ENCODE data around the gene IFNA14.
"Not testable (repeated sequence)": the region's sequence is repeated elsewhere in the genome, so short reads cannot be mapped to it uniquely, and the experiment has no call there.

IFNA14 gene

GRCh38 chr9:21213411-21214326, 26.1 kb downstream of the IFNA14 start:
- DNase-seq: peak; percentile 5

GRCh38 chr9:21212160-21212559, 27.6 kb downstream of the IFNA14 start:
- DNase-seq: not testable (repeated sequence)

- DNase-seq: not testable (repeated sequence)
Measured at GRCh38 chr9:21210782-21211181, 29.0 kb downstream of the IFNA14 start.

GRCh38 chr9:21210311-21210710, 29.5 kb downstream of the IFNA14 start:
- no peak for DNase-seq

GRCh38 chr9:21207043-21207442, 32.8 kb downstream of the IFNA14 start, which contains the start of gene IFNA10:
Gene IFNA10 (minus strand): TSS chr9:21207143. CDS start chr9:21207097, 46 bp downstream.
- not testable (repeated sequence) for DNase-seq

GRCh38 chr9:21205204-21205603, 34.6 kb downstream of the IFNA14 start:
- DNase-seq: no peak

- DNase-seq: not testable (repeated sequence)
Measured at GRCh38 chr9:21202105-21202504, 37.7 kb downstream of the IFNA14 start, which contains the start of gene IFNA7. Gene IFNA7 (minus strand): TSS chr9:21202205. CDS start chr9:21202165, 40 bp downstream.

GRCh38 chr9:21194867-21195776, 44.7 kb downstream of the IFNA14 start:
- DNase-seq: peak; percentile 71
